Measurements from ENCODE around the gene ISYNA1.

ISYNA1 gene

DNA sequence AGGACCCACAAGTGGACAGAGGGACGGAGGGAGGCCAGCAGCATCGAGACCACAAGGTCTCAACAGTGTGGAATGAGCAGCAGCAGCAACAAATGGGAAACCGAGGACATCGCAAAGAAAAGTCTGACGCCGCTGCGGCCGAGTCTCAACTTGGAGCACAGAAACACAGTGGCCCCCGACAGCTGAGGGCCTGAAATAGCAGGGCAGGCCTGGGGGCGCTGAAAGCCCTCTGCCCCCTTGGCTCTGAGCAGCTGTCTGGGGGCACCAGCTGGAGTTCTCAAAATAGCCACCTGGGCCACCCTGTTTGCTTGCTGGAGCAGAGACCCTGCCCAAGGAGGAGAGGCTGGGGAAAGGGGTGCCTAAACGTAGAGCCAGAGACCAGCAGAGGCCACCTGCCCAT lies 5.9 kb upstream of the ISYNA1 start:
- DNase-seq (ENCODE audit: low read depth in 2 of 2): no peak

- DNase-seq (ENCODE audit: low read depth in 2 of 2): no peak
Observed at GRCh38 chr19:18443406-18443805, 5.5 kb upstream of the ISYNA1 start.

GRCh38 chr19:18442941-18443340 lies 5.0 kb upstream of the ISYNA1 start:
- no peak for DNase-seq (ENCODE audit: low read depth in 2 of 2)

- no peak for DNase-seq (ENCODE audit: low read depth in 2 of 2)
Observed at GRCh38 chr19:18441804-18442788, 4.2 kb upstream of the ISYNA1 start.

GRCh38 chr19:18440936-18441803 lies 3.2 kb upstream of the ISYNA1 start:
- no peak for DNase-seq (ENCODE audit: low read depth in 2 of 2)

DNA sequence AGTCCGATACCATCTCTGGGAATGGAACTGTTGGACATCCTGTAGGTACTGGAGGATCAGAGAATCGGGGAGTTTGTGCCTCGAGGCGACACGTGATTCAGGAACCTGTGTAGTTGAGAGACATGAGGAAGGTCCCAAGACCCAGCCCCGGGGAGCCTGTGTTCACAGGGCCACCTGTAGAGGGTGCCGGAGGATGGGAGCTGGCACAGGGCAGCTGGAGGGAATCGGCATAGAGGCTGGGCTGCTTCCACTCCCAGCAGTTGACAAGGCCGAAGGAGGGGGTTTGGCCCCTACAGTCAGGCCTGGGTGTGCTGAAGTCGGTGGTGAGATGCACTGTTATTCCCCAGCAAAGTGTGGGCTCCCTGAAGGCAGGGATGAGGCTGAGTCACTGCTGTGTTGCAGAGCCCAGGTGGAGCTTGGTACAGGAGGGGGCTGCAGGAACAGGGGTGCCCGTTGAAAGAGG lies 2.5 kb upstream of the ISYNA1 start:
- no peak for DNase-seq (ENCODE audit: low read depth in 2 of 2)

GRCh38 chr19:18439910-18440237 lies 1.9 kb upstream of the ISYNA1 start:
- DNase-seq (ENCODE audit: low read depth in 2 of 2): no peak

DNA sequence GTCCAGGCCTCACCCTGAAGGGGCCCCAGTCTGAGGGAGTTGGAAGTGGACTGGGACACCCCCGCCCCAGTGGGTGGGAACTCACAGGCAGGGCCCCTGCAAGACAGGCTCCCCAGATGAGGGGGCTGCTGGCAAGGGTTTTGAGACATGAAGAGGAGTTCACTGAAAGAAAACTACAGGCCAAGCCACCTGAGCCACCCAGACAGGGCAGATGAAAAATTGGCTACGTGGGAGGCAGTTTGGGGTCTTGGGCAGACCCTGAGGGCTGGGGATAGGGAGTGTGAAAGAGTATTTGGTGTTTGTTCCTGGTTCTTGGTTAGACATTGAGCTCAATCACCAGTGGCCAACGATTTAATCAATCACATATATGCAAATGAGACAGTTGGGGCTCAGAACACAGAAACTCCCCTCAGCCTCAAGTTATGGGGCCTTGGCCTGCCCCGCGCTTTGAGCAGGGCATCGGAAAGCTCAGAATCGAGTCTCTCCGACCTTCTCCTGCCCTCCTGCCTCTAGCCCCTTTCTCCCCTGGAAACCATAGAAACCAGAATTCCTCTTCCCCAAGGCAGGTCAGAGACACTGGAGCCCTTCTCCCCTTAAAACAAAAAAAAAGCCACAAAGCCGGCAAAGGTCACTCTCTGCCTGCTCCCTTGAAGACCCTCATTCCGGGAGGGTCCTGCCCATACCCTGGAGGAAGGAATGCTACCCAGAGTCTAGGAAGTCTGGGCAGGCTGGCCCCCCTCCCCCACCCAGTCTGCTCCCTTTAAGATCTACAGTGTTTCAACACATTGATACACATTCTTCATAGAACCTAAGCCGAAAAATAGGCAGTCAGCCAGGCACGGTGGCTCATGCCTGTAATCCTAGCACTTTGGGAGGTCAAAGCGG lies 1.3 kb upstream of the ISYNA1 start:
- DNase-seq (ENCODE audit: low read depth in 2 of 2): no peak

DNA sequence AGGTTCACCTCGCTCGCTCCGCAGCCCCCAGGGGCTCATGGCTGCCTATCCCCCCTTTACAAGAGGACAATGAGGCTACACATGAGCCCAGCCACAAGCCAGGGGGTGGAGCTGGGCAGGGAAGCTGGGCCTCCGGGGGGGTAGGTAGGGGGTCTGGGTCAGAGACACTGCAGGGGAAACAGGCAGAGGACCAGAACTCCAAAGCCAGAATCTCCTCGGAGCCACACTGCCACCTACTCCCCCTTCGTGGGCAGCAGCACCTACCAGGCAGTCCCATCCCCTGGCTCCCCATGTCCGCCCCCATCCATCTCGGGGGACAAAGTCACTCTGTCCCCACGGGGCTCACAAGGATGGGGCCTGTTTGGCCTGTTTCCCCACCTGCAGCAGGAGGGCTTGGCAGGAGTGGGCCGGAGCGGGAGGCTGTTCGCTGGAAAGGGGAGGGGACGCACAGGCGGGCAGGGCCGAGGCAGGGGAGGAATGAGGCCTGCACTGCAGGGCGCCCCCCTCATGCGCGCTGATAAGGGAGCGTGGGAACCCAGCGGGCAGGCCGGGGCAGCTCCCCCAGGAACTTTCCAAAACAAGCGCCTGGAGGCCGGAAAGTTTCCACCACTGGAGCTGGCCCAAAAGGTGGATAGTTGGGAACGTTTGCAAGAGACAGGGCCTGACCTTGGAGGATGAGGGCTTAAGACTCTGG lies 545 bp upstream of the ISYNA1 start:
- DNase-seq (ENCODE audit: low read depth in 2 of 2): no peak

DNA sequence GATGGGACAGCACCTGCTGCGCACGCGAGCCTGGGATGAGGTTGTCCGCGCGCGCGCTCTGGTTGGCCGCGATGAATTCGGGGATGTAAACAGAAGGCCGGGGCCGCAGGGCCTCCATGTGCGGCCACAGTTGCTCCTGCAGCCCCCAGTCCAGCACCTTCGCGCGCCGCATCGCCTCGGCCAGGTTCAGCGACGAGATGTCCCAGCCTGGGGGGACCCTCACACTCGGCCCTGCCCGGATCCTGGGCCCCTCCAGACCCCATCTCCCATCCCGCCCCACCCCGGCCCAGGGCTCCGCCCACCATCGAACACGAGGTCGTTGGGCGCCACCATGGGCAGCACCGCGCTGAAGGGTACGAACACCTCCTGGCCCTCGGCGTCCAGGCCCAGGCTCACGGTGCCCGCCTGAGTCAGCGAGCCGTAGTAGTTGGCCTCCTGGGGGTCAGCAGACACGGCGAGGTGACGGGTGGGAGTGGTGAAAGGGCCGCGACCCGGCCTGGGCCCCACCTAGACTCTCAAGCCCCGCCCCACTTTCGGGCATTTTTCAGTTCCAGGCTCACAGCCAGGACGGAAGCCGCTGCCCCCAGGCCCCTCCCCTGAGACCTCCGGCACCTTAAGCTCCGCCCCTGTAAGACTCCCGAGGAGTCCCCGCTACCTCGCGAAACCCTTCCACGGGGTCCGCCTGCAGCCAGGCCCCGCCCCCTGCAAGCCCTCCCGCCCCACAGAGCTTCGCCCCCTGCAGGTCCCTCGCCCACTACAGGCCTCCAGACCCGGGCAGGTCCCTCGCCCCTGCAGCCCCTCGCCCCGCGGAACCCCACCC lies 1.1 kb downstream of the ISYNA1 start:
- peak; percentile 38 to 63 for DNase-seq (ENCODE audit: low read depth in 2 of 2)

GRCh38 chr19:18435842-18436670 lies 1.9 kb downstream of the ISYNA1 start:
- no peak for DNase-seq (ENCODE audit: low read depth in 2 of 2)

DNA sequence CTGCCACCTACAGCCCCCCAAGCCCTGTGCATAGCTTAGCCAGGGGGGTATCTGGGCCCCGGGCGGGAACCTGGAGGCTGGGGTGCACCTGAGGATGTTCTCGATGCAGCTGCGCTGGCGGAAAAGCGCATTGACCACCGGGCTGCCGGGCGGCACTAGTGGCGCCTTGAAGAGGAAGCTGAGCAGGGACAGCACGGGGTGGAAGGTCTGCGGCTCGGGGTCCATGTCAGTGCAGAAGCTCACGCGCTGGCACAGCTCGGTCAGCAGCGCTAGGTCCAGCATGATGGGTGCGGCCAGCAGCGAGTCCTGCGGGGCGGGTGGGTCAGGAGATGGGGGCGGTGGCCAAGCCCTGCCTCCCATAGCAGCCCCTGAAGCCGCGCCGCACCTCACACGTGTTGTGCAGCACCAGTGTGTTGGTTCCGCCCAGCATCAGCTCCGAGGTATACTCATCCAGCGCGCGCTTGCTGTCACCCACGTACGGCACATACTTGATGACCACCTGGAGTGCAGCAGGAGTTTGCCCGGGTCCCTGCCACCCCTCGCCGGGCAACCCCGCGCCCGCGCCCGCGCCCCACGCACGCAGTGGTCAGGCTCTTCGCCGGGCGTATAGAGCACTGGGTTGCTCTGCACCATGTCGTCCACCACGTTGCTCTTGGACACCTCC lies 2.6 kb downstream of the ISYNA1 start:
- DNase-seq (ENCODE audit: low read depth in 2 of 2): no peak

DNA sequence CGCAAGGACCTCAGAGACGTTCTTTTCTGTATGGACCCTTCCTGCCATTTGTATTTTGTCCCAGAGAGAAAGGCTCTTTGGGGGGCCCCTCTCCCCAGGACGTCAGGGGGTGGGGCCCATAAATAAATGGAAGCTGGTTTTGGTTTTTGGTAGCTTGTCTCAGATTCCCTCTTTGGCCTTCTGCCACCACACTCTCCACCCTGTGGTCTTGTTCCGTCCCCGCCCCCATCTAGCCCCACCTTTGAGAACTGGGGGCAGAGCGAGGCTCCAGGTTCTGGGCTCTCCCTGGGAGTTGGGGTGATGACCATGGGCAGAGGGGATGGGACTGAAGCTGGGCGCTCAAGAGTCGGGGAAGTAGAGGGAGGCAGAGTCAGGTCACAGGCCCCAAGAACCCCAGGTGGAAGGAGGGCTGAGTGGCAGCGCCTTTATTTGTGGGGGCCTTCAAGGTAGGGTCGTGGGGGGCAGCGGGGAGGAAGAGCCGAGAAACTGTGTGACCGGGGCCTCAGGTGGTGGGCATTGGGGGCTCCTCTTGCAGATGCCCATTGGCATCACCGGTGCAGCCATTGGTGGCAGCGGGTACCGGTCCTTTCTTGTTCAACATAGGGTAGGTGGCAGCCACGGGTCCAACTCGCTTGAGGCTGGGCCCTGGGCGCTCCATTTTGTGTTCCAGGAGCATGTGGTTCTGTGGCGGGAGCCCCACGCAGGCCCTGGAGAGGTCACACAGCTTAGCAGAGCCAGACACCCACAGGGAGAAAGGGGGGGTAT lies 3.3 kb downstream of the ISYNA1 start:
- DNase-seq (ENCODE audit: low read depth in 2 of 2): no peak

GRCh38 chr19:18433735-18434398 lies 4.1 kb downstream of the ISYNA1 start:
- no peak for DNase-seq (ENCODE audit: low read depth in 2 of 2)

GRCh38 chr19:18433015-18433691 lies 4.8 kb downstream of the ISYNA1 start:
- DNase-seq (ENCODE audit: low read depth in 2 of 2): no peak

DNA sequence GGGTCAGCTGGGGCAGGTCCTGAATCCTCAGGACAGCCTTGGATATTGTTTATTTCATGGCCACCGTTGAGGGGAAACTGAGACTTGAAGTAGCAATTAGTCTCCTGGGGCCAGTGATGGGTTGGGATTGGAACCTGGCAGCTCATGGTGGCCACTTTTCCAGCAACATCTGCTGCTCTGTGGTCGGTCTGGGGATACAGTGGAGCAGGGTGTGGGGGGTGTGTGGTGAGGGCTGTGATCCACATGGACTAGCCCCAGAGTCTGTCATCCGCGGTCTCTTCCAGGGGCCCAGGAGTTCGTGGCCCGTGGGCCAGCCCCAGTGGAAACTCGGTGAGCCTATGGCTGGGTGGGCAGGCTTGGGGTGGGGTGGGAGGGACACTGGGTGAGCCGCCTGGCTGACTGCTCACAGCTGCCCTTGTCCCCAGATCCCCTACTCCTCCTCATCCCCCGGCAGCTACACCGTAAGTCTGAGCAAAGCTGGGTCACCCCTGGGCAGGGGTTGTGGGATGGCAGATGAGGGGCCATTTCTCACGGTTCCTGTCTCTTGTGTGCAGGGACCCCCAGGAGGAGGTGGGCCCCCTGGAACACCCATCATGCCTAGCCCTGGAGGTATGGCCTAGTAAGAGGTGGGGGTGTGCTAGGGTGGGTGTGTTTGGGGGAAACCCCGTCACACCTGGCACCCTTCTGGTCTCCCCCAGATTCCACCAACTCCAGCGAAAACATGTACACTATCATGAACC lies 5.5 kb downstream of the ISYNA1 start:
- no peak for DNase-seq (ENCODE audit: low read depth in 2 of 2)

All from activated CD4-positive, alpha-beta T cell treated with anti-CD3 and anti-CD28 coated beads for 24 hours (primary cell).